GM10266 (cell line): ENCODE results near the gene SPATA17.

Source experiments
- DNase-seq: peaks from one replicate; pipeline ENCODE4 v3.0.0; 2012; ENCODE audit errors: extremely low spot score
- CTCF ChIP-seq: IDR thresholded peaks from 2 replicates; pipeline ENCODE4 v1.5.1; 2012; ENCODE audit warnings: mild to moderate bottlenecking, low read depth; ENCODE audit not compliant: control insufficient read depth, insufficient read depth; ENCODE audit errors: missing control alignments

The SPATA17 gene

GRCh38 chr1:217856342-217857034, 225.3 kb downstream of the SPATA17 start:
- TF ChIP-seq CTCF = no peak
- no peak for DNase-seq

- TF ChIP-seq CTCF = no peak
- no peak for DNase-seq
Measured at GRCh38 chr1:217857061-217857460, 225.9 kb downstream of the SPATA17 start.

- no peak for DNase-seq
- TF ChIP-seq CTCF = no peak
Measured at GRCh38 chr1:217861658-217862057, 230.5 kb downstream of the SPATA17 start.

GRCh38 chr1:217867446-217867995, 236.4 kb downstream of the SPATA17 start:
- DNase-seq = no peak
- TF ChIP-seq CTCF = no peak

- no peak for TF ChIP-seq CTCF
- no peak for DNase-seq
Measured at GRCh38 chr1:217871955-217872354, 240.8 kb downstream of the SPATA17 start.

GRCh38 chr1:217875229-217875628, 244.1 kb downstream of the SPATA17 start:
- no peak for TF ChIP-seq CTCF
- DNase-seq = no peak

- TF ChIP-seq CTCF = no peak
- DNase-seq = no peak
Measured at GRCh38 chr1:217876401-217876800, 245.3 kb downstream of the SPATA17 start.
